Type B pancreatic cell (in vitro differentiated cells): ENCODE results near the gene TNFAIP8. TPM values are rescaled to one million over a fixed set of nuclear protein-coding genes. Genes with fewer than 3 reads are reported as not detected.

Experiments used
- DNase-seq: peaks from one replicate; pipeline ENCODE4 v3.0.0; 2021; ENCODE audit warnings: mixed read lengths; ENCODE audit not compliant: unreplicated experiment; ENCODE audit errors: extremely low spot score
- H3K27ac Mint-ChIP-seq: 2 replicates; pipeline ENCODE4 v1.8.0; 2021; ENCODE audit warnings: mild to moderate bottlenecking, mixed read lengths
- H3K27me3 Mint-ChIP-seq: 2 replicates; pipeline ENCODE4 v1.8.0; 2021; ENCODE audit warnings: mixed read lengths
- H3K36me3 Mint-ChIP-seq: 2 replicates; pipeline ENCODE4 v1.8.0; 2021; ENCODE audit warnings: mixed read lengths
- H3K4me1 Mint-ChIP-seq: one replicate; pipeline ENCODE4 v1.8.0; 2021; ENCODE audit warnings: mixed read lengths; ENCODE audit not compliant: unreplicated experiment
- H3K4me3 Mint-ChIP-seq: 2 replicates; pipeline ENCODE4 v1.8.0; 2021; ENCODE audit warnings: mild to moderate bottlenecking, mixed read lengths
- H3K9me3 Mint-ChIP-seq: 2 replicates; pipeline ENCODE4 v1.8.0; 2021; ENCODE audit warnings: mixed read lengths
- CTCF ChIP-seq: fragments of 200-600 bp; sonication (generic); conservative IDR thresholded peaks from 2 replicates; pipeline ENCODE4 v1.5.0; 2021; ENCODE audit warnings: antibody characterized with exemption, mild to moderate bottlenecking
- total RNA-seq: library from RNA; stranded (reverse); gene quantifications from 2 replicates; pipeline ENCODE4 v1.2.1, GENCODE V29; 2021; ENCODE audit warnings: low replicate concordance

TNFAIP8 gene
- total RNA-seq, 1 donor from 2014 or later: 11.8 TPM

- no peaks in the 10 kb centered on the region for H3K27me3 Mint-ChIP-seq
- TF ChIP-seq CTCF: no peak
- no peak overlapping the region for H3K27ac Mint-ChIP-seq
- peaks cover 32% of the 10 kb centered on the region for H3K4me1 Mint-ChIP-seq
- H3K9me3 Mint-ChIP-seq: peaks cover 11% of the 10 kb centered on the region
- H3K4me3 Mint-ChIP-seq: no peak overlapping the region
- H3K36me3 Mint-ChIP-seq: peaks cover 9% of the 10 kb centered on the region
- DNase-seq: no peak
Observed at GRCh38 chr5:119318256-119318894, 37.4 kb upstream of the TNFAIP8 start.

GRCh38 chr5:119319401-119319800 lies 36.4 kb upstream of the TNFAIP8 start:
- Mint-ChIP-seq H3K9me3 (peaks cover 11% of the 10 kb centered on the region), H3K27ac (no peak overlapping the region), H3K4me3 (no peak overlapping the region), H3K36me3 (peaks cover 9% of the 10 kb centered on the region), H3K4me1 (peaks cover 36% of the 10 kb centered on the region), H3K27me3 (no peaks in the 10 kb centered on the region)
- TF ChIP-seq CTCF: no peak
- no peak for DNase-seq

- Mint-ChIP-seq H3K9me3 (peaks cover 11% of the 10 kb centered on the region), H3K36me3 (peaks cover 9% of the 10 kb centered on the region), H3K27ac (no peak overlapping the region), H3K4me3 (no peak overlapping the region), H3K27me3 (no peaks in the 10 kb centered on the region), H3K4me1 (peaks cover 36% of the 10 kb centered on the region)
- DNase-seq: no peak
- TF ChIP-seq CTCF: no peak
Observed at GRCh38 chr5:119319890-119320289, 35.9 kb upstream of the TNFAIP8 start.

DNA sequence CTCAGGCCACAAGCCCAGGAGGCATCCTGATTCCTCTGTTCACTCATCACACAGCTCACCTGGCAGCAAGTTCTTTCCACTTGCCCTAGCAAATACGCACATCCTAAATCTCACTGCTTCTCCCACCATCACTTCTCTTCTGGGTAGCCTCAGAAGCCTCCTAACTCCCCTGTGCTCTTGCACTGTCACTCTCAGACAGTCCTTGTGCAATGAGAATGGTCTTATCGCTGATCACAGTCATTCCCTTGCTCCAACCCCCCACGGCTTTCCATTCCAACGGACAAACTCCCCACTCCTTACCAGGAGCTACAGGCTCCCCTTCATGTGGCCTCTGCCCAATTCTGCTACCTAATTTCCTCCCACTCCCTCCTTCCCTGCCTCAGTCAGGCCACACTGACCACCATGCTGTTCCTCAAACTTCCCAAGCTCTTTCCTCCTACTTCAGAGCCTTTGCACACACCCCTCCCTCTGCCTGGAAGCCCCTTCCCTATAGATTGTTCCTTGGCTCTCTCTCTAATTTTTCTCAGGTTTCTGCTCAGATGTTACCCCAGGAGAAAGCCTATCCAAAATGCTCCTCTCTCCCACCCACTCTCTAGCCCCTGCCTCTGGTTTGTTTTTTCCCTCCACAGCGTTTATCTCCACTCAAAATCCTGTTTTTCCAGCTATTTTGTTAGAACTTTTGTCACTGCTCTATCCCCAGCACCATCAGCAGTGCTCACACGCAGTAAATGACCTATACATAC lies 34.1 kb upstream of the TNFAIP8 start:
- Mint-ChIP-seq H3K9me3 (peaks cover 11% of the 10 kb centered on the region), H3K4me3 (peak overlapping the region; percentile 38), H3K36me3 (peaks cover 19% of the 10 kb centered on the region), H3K4me1 (peaks cover 48% of the 10 kb centered on the region), H3K27me3 (no peaks in the 10 kb centered on the region), H3K27ac (peak overlapping the region; percentile 65)
- TF ChIP-seq CTCF: no peak
- no peak for DNase-seq

GRCh38 chr5:119322312-119322947 lies 33.4 kb upstream of the TNFAIP8 start:
- Mint-ChIP-seq H3K27me3 (no peaks in the 10 kb centered on the region), H3K36me3 (peaks cover 19% of the 10 kb centered on the region), H3K9me3 (peaks cover 11% of the 10 kb centered on the region), H3K4me1 (peaks cover 52% of the 10 kb centered on the region), H3K4me3 (peak overlapping the region; percentile 38), H3K27ac (peak overlapping the region; percentile 65)
- TF ChIP-seq CTCF: no peak
- no peak for DNase-seq
